ELR (cell line): ENCODE results near the gene PPEF2.
A peak's percentile ranks its signal among the peaks of the same experiment; 100 is the strongest.

ENCODE experiments used
- DNase-seq: peaks from one replicate; pipeline ENCODE4 v3.0.0-alpha.2; 2015; ENCODE audit warnings: low read depth

PPEF2 gene

DNA sequence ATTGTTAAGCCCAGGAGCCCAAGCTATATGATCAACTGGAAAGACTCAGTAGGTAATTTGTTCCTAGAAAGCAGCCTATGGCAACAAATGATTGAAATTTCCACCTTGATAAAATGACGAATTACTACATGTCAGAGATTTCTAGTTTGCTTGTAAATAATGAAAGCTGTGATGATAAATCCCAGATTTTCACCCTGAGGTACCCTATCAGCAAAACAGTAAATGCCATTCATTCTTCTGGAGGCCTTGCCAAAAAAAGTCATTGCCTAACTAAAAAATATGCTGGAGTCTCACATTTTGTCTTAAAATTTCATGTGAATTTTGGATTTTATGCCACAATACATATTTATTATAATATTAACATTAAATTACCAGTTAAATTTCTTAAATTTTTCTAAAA, 71.3 kb downstream of the PPEF2 start:
- DNase-seq, result no peak

DNA sequence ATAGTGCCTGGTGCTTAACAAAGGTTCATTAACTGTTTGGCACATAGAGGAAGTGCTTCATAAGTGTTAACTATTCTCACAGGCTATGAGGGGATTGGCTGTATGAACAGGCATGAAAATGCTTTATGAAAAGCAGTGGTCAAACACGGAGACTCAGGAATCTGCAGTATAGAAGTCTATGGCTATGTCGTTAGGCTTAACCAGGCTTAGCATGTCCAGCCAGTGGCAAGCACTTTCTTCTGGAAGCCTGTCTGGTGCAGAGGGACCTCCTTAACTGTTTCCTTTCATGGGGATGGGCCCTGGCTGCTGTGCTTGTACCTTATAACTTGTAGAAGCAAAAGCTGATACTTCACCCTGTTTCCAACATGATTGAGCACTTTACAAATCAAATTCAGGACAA, 78.4 kb downstream of the PPEF2 start:
- no peak for DNase-seq

DNA sequence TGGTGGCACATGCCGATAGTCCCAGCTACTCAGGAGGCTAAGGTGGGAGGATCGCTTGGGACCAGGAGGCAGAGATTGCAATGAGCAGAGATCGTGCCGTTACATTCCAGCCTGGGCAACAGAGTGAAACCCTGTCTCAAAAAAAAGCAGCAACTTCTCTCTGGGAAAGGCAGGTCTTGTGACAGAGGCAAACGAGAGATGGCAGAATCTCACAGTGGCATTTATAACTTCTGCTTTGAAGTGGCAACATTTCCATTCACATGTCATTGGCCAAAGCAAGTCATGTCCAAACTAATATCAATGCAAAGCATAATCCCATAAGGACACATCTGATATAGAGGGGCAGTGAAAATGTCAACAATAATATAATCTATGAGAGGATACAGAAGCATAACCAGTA, 79.8 kb downstream of the PPEF2 start:
- DNase-seq, result no peak

DNA sequence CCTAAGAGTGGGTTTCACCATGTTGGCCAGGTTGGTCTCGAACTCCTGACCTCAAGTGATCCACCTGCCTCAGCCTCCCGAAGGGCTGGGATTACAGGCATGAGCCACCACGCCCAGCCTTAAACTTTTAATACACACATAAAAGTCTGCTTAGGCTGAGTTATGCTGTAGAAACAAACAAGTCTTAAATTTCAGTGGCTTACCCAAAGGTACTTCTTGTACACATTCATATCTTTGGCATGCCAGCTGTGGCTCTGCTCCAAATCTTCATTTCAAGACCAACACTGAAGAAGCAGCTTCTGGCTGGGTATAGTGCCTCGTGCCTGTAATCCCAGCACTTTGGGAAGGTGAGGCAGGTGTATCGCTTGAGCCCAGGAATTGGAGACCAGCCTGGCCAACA, 80.3 kb downstream of the PPEF2 start:
- DNase-seq, result peak; percentile 40

DNA sequence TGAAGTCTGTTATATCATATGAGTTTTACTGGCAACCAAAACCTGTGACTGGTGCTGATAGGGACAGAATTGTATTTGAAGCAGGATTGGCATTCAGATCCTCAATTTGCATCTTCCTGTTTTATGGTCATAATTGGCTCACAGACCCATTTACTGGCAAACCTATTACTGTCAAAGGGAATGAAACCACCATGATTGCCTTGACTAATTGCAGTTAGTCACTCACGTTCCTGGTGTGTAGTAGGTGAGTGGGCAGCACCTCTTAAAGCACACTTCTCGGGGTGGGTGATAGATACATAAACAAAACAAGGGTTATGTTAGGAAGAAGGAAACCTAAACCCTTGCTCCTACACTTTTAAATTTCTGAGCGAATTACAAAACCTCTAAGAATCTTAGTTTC, 81.0 kb downstream of the PPEF2 start:
- no peak for DNase-seq

DNA sequence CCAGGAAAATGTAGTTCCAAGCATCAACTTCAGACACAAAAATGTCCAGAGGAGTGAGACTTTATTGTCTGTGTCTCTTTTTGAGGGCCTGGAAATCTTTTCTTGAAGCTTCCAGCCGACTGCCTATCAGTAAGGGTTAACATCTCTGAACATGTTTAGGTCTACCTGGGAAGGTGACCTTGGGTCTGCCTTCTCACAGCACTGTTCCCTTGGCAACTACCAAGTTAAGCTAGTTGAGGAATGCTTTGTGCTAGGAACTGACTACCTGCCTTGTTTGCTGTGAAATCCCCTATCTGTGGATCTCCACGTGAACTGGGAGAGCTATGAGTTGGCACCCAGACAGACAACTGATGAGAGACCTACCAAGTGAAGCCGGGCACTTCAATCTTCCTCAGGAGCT, 81.6 kb downstream of the PPEF2 start:
- DNase-seq, result no peak

DNA sequence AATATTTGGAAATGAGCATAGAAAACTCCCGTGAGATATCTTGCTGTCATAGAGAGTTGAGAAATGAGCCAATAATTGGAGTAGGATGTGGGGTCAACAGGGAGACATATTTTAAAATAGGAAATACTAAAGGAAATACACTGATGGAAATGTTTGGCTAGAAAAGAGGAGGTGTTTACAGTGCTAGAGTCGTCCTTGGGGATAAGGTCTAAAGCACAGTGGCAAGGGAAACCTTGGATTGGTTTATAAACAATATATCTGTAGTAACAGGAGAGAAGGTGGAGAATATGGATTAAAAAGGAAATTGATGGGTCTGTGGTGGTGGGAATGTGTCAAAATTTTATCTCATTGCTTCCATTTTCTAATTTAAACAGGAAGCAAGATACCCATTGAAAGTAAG, 82.1 kb downstream of the PPEF2 start:
- DNase-seq, result no peak

DNA sequence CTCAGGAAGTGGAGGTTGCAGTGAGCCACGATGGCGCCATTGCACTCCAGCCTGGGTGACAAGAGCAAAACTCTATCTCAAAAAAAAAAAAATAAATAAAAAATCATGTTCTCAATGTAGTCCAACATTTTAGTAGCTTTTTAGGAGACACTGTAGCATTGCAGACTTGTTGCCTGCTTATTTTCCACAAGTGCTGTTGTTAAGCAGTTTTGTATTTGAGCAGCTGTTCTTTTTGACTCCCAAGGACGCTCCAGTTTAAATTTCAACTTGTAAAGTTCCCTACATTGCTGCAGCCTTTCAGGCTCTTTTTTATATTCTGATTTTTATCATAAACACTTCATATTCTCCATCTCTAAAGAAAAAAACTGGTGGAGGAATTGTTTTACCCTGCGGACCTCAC, 83.1 kb downstream of the PPEF2 start:
- no peak for DNase-seq

DNA sequence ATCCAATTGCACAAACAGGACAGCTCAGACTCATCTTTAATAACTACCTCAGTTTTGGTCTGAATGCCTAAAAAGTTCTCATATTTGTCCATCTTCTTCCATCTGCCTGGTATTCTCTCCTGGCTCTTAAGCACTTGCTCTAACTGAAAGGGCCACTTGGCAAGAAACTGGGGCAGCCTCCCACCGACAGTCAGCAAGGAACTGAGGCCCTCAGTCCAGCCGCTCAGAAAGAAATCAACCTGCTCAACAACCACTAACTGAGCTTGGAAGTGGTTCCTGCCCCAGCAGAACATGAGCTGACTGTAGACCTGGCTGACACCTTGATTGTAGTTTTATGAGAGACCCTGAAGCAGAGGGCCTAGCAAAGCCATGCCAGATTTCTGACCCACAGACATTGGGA, 84.4 kb downstream of the PPEF2 start:
- DNase-seq, result no peak
